HG03097 (cell line): Measurements from ENCODE around the gene ATF7.
"Not testable (repeated sequence)": the region's sequence is repeated elsewhere in the genome, so short reads cannot be mapped to it uniquely, and the experiment has no call there.

Source experiments
- ATAC-seq: cut with Tn5 transposase; IDR thresholded peaks from one replicate; pipeline ENCODE4 v1.9.1; 2021; ENCODE audit not compliant: unreplicated experiment, low FRiP score

ATF7 gene

DNA sequence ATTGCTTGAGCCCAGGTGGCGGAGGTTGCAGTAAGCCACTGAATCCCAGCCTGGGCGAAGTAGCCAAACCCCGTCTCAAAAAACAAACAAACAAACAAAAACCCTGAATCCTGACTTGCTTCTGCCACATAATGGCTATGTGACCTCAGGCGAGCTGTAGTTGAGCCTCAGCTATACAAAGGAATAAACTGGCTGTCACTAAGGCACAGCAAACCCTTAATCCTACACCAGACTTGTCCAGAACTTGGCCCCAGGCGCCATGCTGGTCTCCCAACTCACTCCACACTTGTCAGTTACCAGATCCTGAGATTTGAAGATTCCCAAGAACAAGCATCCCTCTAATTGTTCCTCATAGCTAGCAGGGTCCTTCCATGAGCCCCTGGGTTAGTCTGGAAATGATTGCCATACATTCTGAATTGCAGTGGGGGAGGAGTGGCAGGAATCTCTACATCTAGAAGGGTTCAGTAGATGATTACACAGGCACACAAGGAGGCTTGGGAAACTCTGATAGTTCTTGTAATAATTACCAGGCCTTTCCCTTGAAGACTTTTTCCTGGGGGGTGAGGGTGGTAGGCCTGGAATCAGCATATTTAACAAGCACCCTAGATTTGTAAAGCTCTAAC, 136.8 kb downstream of the ATF7 start:
- ATAC-seq: no peak

GRCh38 chr12:53486736-53487487, 139.3 kb downstream of the ATF7 start:
- ATAC-seq: no peak

DNA sequence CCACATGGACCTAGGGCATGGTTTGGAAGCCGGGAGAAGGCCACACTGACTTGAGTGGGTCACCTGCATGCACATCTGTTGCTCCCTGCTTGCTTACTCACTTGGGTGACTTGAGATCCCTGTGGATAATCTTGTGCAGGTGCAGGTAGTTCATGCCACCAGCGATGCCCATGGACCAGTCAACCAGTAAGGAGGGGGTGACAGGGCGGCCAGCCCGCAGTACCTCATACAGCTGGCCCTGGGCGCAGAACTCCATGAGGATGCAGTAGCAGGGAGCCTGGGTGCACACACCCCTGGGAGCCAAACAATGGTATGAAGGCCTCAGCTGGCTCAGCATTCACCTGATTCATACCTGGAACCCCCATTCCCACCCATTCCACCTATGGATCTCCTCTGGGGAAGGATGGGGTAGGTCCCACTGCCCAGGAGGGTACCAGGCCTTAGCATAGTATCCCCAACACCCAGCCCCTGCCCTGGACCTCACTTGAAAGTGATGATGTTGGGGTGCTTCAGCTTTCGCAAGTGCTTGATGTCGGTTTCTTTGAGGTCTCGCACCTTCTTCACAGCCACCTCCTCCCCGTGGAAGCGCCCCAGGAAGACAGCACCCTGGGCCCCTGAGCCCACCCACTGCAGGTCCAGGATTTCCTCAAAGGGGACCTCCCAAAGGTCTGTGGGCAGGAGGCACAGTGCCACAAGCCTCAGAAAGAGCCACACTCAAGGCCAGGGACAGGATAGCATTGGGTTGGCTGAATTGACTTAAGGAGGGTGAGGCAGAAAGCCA, 140.0 kb downstream of the ATF7 start:
- no peak for ATAC-seq

- no peak for ATAC-seq
Observed at GRCh38 chr12:53484686-53485575, 141.3 kb downstream of the ATF7 start.

GRCh38 chr12:53483979-53484377, 142.2 kb downstream of the ATF7 start:
- ATAC-seq: no peak

DNA sequence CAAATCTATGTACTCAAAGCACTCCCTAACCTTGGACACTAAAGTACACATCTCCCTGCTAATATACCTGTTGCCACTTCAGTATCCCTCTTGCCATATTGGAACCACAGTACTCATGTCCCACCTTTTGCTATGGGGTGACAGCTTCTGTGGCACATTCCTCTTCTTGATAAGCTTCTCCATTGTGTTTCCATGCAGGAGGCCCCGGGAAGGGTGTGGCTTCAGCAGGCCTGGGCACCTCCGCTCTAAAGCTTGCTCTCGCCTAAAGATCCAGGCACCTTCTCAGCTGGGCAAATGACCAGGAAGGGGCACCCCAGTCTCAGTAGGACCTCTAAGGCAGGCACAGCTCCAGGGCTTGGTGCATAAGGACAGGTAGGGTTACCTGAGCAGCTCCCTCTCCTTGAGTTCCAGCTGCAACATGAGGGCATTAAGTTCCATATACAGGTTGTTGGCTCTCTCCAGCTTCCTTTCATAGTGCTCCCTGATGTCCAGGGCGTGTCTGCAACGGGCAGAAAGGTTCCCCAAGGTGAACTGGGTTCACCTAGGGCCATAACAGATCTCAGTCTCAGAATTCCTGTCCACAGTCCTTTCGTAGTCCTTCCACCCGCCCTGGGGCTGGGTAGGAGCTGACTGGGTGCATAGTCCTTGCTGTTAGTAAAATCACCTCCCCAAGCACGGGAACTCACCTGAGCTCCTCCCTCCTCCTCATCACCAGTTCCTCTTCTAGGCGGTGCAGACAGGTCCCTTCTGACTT, 142.8 kb downstream of the ATF7 start:
- ATAC-seq: no peak

- no peak for ATAC-seq
Observed at GRCh38 chr12:53482626-53483168, 143.5 kb downstream of the ATF7 start.

- no peak for ATAC-seq
Observed at GRCh38 chr12:53481939-53482586, 144.1 kb downstream of the ATF7 start.

GRCh38 chr12:53481458-53481857, 144.7 kb downstream of the ATF7 start:
- ATAC-seq: not testable (repeated sequence)

GRCh38 chr12:53480491-53481442, 145.4 kb downstream of the ATF7 start:
- ATAC-seq: no peak

DNA sequence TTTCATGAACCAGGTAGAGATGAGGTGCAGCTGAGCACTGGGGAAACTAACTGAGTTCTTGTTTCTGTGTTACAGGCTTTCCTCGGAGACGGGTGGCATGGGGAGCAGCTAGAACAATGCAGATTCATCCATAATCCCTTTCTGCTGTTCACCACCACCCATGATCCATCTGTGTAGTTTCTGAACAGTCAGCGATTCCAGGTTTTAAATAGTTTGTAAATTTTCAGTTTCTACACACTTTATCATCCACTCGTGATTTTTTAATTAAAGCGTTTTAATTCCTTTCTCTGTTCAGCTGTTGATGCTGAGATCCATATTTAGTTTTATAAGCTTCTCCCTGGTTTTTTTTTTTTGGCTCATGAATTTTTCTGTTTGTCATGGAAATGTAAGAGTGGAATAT, 146.9 kb downstream of the ATF7 start:
- no peak for ATAC-seq

DNA sequence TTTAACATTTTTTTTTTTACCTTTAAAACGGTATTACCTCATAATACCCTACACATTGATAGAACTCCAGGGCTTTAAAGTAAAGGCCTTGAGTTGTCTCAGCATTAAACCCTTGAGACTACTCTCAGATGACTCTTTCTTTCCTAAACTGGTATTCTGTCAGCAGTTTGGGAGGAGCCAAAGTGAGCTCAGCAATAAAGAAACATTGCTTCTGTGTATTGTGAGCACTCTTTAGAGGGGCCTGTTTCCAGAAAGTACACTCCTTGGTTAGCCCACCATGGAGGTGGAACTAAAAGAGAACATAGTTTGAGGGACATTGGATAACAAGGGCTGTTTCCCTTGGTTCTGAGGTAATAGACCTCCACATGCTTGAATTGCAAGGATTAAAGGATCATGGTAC, 147.3 kb downstream of the ATF7 start:
- ATAC-seq: no peak

- ATAC-seq: no peak
Observed at GRCh38 chr12:53476769-53477209, 149.4 kb downstream of the ATF7 start.

DNA sequence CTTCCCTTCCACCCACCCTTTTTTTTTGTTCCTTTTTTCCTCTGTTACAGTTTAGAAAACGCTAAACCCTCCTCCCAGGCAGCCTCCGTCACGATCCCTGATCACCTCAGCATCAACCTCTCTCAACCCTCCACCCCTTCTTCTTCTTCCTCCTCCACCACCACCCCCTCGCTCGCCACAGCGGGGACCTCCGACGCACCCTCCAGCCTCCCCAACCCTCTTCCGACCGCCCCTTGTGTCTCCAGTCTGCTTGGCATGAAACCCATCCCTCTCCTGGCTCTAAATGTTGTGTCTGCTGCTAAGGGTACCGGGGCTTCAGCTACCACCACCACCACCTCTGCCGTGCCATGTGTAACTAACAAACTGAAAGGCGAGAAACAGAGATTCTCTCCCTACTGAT, 151.4 kb downstream of the ATF7 start:
- no peak for ATAC-seq

- no peak for ATAC-seq
Observed at GRCh38 chr12:53474077-53474476, 152.1 kb downstream of the ATF7 start.

DNA sequence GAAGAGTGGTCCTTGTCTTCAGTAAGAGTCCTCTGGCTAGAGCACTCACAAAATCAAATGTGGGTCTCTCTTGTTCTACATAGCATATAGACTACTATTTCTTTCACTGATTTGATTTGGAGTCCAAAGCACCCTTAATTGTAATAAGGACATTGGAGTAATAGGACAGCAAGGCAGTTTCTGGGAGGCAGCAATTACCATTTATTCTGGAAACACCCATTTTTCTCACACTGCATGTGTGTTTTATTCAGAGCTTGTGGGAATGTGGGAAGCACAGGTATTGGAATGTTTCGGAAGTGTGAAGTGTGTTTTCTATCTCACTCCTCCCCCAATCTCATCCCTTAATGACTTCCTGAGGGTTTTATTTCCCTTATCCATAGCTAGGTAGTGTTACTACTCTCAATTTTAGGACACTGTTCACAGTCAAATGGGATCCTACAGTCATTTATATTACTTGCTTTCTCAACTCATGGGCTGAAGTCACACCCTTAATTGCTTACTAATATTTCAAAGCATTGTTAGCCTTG, 154.1 kb downstream of the ATF7 start:
- ATAC-seq: no peak

DNA sequence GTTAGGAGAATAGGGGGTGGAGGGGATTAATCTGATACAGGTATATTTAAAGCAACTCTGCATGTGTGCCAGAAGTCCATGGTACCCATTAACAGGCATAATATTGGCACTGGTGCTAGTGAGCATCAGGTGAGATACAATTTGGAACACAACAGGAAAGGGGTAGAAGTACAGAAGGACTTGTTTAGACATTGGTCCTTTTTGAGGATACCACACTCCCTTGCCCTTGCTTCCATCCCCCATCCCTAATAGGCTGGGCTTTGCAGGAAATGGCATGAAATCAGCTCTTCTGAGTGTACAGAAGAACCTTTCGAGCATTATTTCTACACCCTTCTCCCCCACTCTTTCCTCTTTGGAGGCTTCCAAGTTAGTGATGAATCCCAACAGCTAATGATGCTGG, 157.9 kb downstream of the ATF7 start:
- no peak for ATAC-seq

DNA sequence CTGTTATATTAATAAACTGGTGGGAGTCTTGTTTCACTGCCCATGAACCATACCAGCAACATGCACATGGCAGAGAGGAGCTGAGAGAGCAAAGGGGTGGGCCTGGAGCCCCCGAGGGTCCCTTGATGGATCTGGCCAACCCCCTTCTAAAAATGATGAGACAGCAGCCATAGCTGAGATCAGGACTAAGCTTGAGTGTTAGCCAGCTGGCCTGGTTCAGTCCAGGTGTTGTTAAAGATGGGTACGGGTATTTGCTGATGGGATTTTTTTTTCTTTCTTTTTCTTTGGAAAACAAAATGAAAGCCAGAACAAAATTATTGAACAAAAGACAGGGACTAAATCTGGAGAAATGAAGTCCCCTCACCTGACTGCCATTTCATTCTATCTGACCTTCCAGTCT, 158.3 kb downstream of the ATF7 start:
- no peak for ATAC-seq
